Trophoblast cell (in vitro differentiated cells and primary cell): ENCODE results near the gene ASCC3.

Source experiments
- DNase-seq, 2 donors: peaks; one replicate each; pipeline ENCODE4 v3.0.0-alpha.2; 2016
- H2AFZ ChIP-seq: 2 replicates; pipeline ENCODE4 v1.6.1; 2013; ENCODE audit warnings: low read length, moderate library complexity, mild to moderate bottlenecking; ENCODE audit not compliant: insufficient read depth, poor library complexity
- H2AK5ac ChIP-seq: 2 replicates; pipeline ENCODE4 v1.6.1; 2013; ENCODE audit warnings: mild to moderate bottlenecking, low read length
- H2BK120ac ChIP-seq: 2 replicates; pipeline ENCODE4 v1.6.1; 2013; ENCODE audit warnings: low read length, mild to moderate bottlenecking, moderate library complexity; ENCODE audit not compliant: insufficient read depth, poor library complexity
- H2BK12ac ChIP-seq: 2 replicates; pipeline ENCODE4 v1.6.1; 2013; ENCODE audit warnings: mild to moderate bottlenecking, low read length, moderate library complexity
- H2BK5ac ChIP-seq: 2 replicates; pipeline ENCODE4 v1.6.1; 2013; ENCODE audit warnings: low read length, low read depth, moderate library complexity, mild to moderate bottlenecking; ENCODE audit not compliant: poor library complexity
- H3K14ac ChIP-seq: 2 replicates; pipeline ENCODE4 v1.6.1; 2013; ENCODE audit warnings: mild to moderate bottlenecking, low read length
- H3K18ac ChIP-seq: 2 replicates; pipeline ENCODE4 v1.6.1; 2013; ENCODE audit warnings: mild to moderate bottlenecking, low read length
- H3K23ac ChIP-seq: 2 replicates; pipeline ENCODE4 v1.6.1; 2013; ENCODE audit warnings: low read length
- H3K27ac ChIP-seq: 2 replicates; pipeline ENCODE4 v1.5.1; 2013; ENCODE audit warnings: low read depth, mild to moderate bottlenecking, inconsistent platforms, low read length, moderate library complexity
- H3K27me3 ChIP-seq: 2 replicates; pipeline ENCODE4 v1.6.1; 2013; ENCODE audit warnings: inconsistent platforms, mild to moderate bottlenecking, low read length, moderate library complexity; ENCODE audit not compliant: insufficient read depth
- H3K36me3 ChIP-seq, 2 experiments: 1 replicate in 1 of 2; 2 replicates in 1 of 2; pipeline ENCODE4 v1.6.1; 2013; ENCODE audit warnings: low read length in 2 of 2, mild to moderate bottlenecking in 2 of 2, moderate library complexity in 1 of 2; ENCODE audit not compliant: insufficient read depth in 2 of 2, control insufficient read depth in 1 of 2
- H3K4ac ChIP-seq: 2 replicates; pipeline ENCODE4 v1.6.1; 2013; ENCODE audit warnings: low read depth, mild to moderate bottlenecking, low read length, moderate library complexity
- H3K4me1 ChIP-seq, 2 experiments: 1 replicate in 1 of 2; 2 replicates in 1 of 2; pipeline ENCODE4 v1.6.1; 2013; ENCODE audit warnings: low read length in 2 of 2, mild to moderate bottlenecking in 2 of 2, moderate library complexity in 1 of 2; ENCODE audit not compliant: insufficient read depth in 2 of 2, control insufficient read depth in 1 of 2
- H3K4me2 ChIP-seq: 2 replicates; pipeline ENCODE4 v1.6.1; 2013; ENCODE audit warnings: inconsistent platforms, mild to moderate bottlenecking, low read length, moderate library complexity
- H3K4me3 ChIP-seq: 2 replicates; pipeline ENCODE4 v1.5.1; 2013; ENCODE audit warnings: mild to moderate bottlenecking, low read depth, low read length, inconsistent platforms
- H3K79me1 ChIP-seq: one replicate; pipeline ENCODE4 v1.6.1; 2013; ENCODE audit warnings: low read length
- H3K79me2 ChIP-seq: 2 replicates; pipeline ENCODE4 v1.6.1; 2013; ENCODE audit warnings: low read length, mild to moderate bottlenecking; ENCODE audit not compliant: control insufficient read depth, insufficient read depth, poor library complexity
- H3K9ac ChIP-seq: 2 replicates; pipeline ENCODE4 v1.6.1; 2013; ENCODE audit warnings: mild to moderate bottlenecking, low read length
- H3K9me3 ChIP-seq: 2 replicates; pipeline ENCODE4 v1.6.1; 2013; ENCODE audit warnings: low read depth, mild to moderate bottlenecking, control low read depth, inconsistent platforms, low read length; ENCODE audit not compliant: insufficient read depth
- H4K12ac ChIP-seq: 2 replicates; pipeline ENCODE4 v1.6.1; 2013; ENCODE audit warnings: low read depth, mild to moderate bottlenecking, low read length, moderate library complexity
- H4K8ac ChIP-seq: 2 replicates; pipeline ENCODE4 v1.6.1; 2013; ENCODE audit warnings: low read depth, mild to moderate bottlenecking, low read length, moderate library complexity
- H4K91ac ChIP-seq: one replicate; pipeline ENCODE4 v1.6.1; 2013; ENCODE audit warnings: low read depth, mild to moderate bottlenecking, low read length, moderate library complexity
- WGBS: extraction: QIAGEN DNeasy Blood & Tissue Kit; methylation state at CpG from one replicate; pipeline ENCODE4 v1.1.7; 2013; ENCODE audit warnings: missing lambda C conversion rate; ENCODE audit not compliant: insufficient read length, insufficient coverage; ENCODE audit errors: extremely low coverage; 5-methylcytosine and 5-hydroxymethylcytosine counted together

ASCC3 gene

GRCh38 chr6:100700009-100700408 lies 181.1 kb downstream of the ASCC3 start:
- H3K4me1 ChIP-seq, result no peaks in the 10 kb centered on the region
- H2BK5ac ChIP-seq, result no peak overlapping the region
- WGBS, result no CpG with 5 or more reads among the region's 3 CpGs
- H3K36me3 ChIP-seq, result peaks cover 3 to 4% of the 10 kb centered on the region in 2 experiments
- no peak overlapping the region for H2AFZ ChIP-seq
- H3K4ac ChIP-seq, result no peak overlapping the region
- no peak overlapping the region for H4K91ac ChIP-seq
- no peaks in the 10 kb centered on the region for H3K79me1 ChIP-seq
- H4K8ac ChIP-seq, result no peak overlapping the region
- no peak overlapping the region for H3K4me3 ChIP-seq
- no peaks in the 10 kb centered on the region for H3K27me3 ChIP-seq
- no peak overlapping the region for H3K4me2 ChIP-seq
- H3K18ac ChIP-seq, result no peak overlapping the region
- no peak overlapping the region for H3K9ac ChIP-seq
- no peak overlapping the region for H3K27ac ChIP-seq
- no peak overlapping the region for H3K14ac ChIP-seq
- H3K9me3 ChIP-seq, result peaks cover 3% of the 10 kb centered on the region
- no peak overlapping the region for H4K12ac ChIP-seq
- no peak overlapping the region for H2BK12ac ChIP-seq
- no peaks in the 10 kb centered on the region for H3K79me2 ChIP-seq
- H2AK5ac ChIP-seq, result no peak overlapping the region
- H3K23ac ChIP-seq, result no peak overlapping the region
- H2BK120ac ChIP-seq, result no peak overlapping the region
- no peak for DNase-seq

- H2AK5ac ChIP-seq, result no peak overlapping the region
- H3K4ac ChIP-seq, result no peak overlapping the region
- H3K4me3 ChIP-seq, result no peak overlapping the region
- H4K91ac ChIP-seq, result no peak overlapping the region
- H2BK12ac ChIP-seq, result no peak overlapping the region
- no peak overlapping the region for H3K9ac ChIP-seq
- no peak overlapping the region for H3K4me2 ChIP-seq
- peaks cover 3 to 4% of the 10 kb centered on the region in 2 experiments for H3K36me3 ChIP-seq
- no peak overlapping the region for H2BK120ac ChIP-seq
- H3K79me2 ChIP-seq, result no peaks in the 10 kb centered on the region
- no peak overlapping the region for H4K12ac ChIP-seq
- H3K4me1 ChIP-seq, result no peaks in the 10 kb centered on the region
- peaks cover 3% of the 10 kb centered on the region for H3K9me3 ChIP-seq
- no peak overlapping the region for H2AFZ ChIP-seq
- H3K23ac ChIP-seq, result no peak overlapping the region
- no peak overlapping the region for H3K14ac ChIP-seq
- no CpG with 5 or more reads among the region's 1 CpG for WGBS
- H3K79me1 ChIP-seq, result no peaks in the 10 kb centered on the region
- H4K8ac ChIP-seq, result no peak overlapping the region
- no peak overlapping the region for H3K18ac ChIP-seq
- DNase-seq, result no peak
- H3K27ac ChIP-seq, result no peak overlapping the region
- no peaks in the 10 kb centered on the region for H3K27me3 ChIP-seq
- H2BK5ac ChIP-seq, result no peak overlapping the region
Measured at GRCh38 chr6:100695445-100695844, 185.7 kb downstream of the ASCC3 start.

GRCh38 chr6:100693249-100693927 lies 187.7 kb downstream of the ASCC3 start:
- Histone ChIP-seq H3K36me3 (peaks cover 0 to 2% of the 10 kb centered on the region in 2 experiments), H3K18ac (no peak overlapping the region), H3K14ac (no peak overlapping the region), H2BK5ac (no peak overlapping the region), H3K4ac (no peak overlapping the region), H4K8ac (no peak overlapping the region), H3K23ac (no peak overlapping the region), H4K12ac (no peak overlapping the region), H2BK12ac (no peak overlapping the region), H2AK5ac (no peak overlapping the region), H3K4me2 (no peak overlapping the region), H2AFZ (no peak overlapping the region), H2BK120ac (no peak overlapping the region), H3K79me1 (no peaks in the 10 kb centered on the region), H3K4me1 (no peaks in the 10 kb centered on the region), H3K79me2 (no peaks in the 10 kb centered on the region), H3K27me3 (no peaks in the 10 kb centered on the region), H3K27ac (no peak overlapping the region), H3K9ac (no peak overlapping the region), H4K91ac (no peak overlapping the region), H3K4me3 (no peak overlapping the region), H3K9me3 (no peaks in the 10 kb centered on the region)
- WGBS, result no CpG with 5 or more reads among the region's 1 CpG
- no peak for DNase-seq

DNA sequence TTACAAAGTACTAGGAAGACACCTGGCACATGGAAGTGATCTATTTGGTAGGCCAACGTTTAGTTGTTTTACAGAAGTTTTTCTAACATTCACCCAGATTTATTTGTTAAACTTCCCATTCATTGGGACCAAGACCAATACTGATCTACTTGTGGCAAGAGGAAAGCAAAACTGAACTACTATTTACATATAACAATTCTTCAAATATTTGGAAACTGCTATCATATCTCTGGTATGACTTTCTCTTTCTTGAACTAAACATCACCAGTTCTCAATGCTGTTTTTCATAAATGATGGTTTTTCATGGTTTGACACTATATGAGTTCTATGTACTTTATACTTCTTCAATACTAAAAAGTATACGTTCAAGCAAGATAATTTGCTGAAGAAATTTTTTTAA lies 189.2 kb downstream of the ASCC3 start:
- Histone ChIP-seq H3K27me3 (no peaks in the 10 kb centered on the region), H3K23ac (no peak overlapping the region), H3K14ac (no peak overlapping the region), H2AFZ (no peak overlapping the region), H3K4me2 (no peak overlapping the region), H4K8ac (no peak overlapping the region), H3K18ac (no peak overlapping the region), H3K79me1 (no peaks in the 10 kb centered on the region), H4K91ac (no peak overlapping the region), H3K4me1 (no peaks in the 10 kb centered on the region), H2BK12ac (no peak overlapping the region), H3K4me3 (no peak overlapping the region), H4K12ac (no peak overlapping the region), H2BK120ac (no peak overlapping the region), H3K27ac (no peak overlapping the region), H3K4ac (no peak overlapping the region), H3K9ac (no peak overlapping the region), H3K36me3 (peaks cover 0 to 2% of the 10 kb centered on the region in 2 experiments), H3K9me3 (no peaks in the 10 kb centered on the region), H2AK5ac (no peak overlapping the region), H2BK5ac (no peak overlapping the region), H3K79me2 (no peaks in the 10 kb centered on the region)
- no peak for DNase-seq
- no CpG with 5 or more reads among the region's 2 CpGs for WGBS
